Stimulated activated CD4-positive, alpha-beta T cell treated with anti-CD3 and anti-CD28 coated beads, Interleukin-2, amount 100 ng/mL, for 4 hours (primary cell): ENCODE results near the gene SSH3.
"Not testable (repeated sequence)": the region's sequence is repeated elsewhere in the genome, so short reads cannot be mapped to it uniquely, and the experiment has no call there.

Experiments
- DNase-seq: peaks from one replicate; pipeline ENCODE4 v3.0.0-alpha.2; 2020; ENCODE audit warnings: low read depth

SSH3 gene

GRCh38 chr11:67312187-67313021 is 9.1 kb downstream of the SSH3 start:
- DNase-seq = peak; percentile 49

GRCh38 chr11:67313125-67313890 is 10.0 kb downstream of the SSH3 start:
- no peak for DNase-seq

- DNase-seq = no peak
Observed at GRCh38 chr11:67314218-67314617, 10.9 kb downstream of the SSH3 start.

GRCh38 chr11:67315325-67315909 is 12.1 kb downstream of the SSH3 start:
- no peak for DNase-seq

- no peak for DNase-seq
Observed at GRCh38 chr11:67316882-67317204, 13.5 kb downstream of the SSH3 start.

GRCh38 chr11:67317205-67317887 is 14.0 kb downstream of the SSH3 start:
- DNase-seq = peak; percentile 98

GRCh38 chr11:67317888-67318555 is 14.7 kb downstream of the SSH3 start:
- no peak for DNase-seq

GRCh38 chr11:67318876-67319275 is 15.5 kb downstream of the SSH3 start:
- DNase-seq = not testable (repeated sequence)

- DNase-seq = no peak
Observed at GRCh38 chr11:67320011-67320410, 16.7 kb downstream of the SSH3 start.

- DNase-seq = no peak
Observed at GRCh38 chr11:67320691-67321090, 17.4 kb downstream of the SSH3 start.

- DNase-seq = no peak
Observed at GRCh38 chr11:67321313-67321871, 18.1 kb downstream of the SSH3 start.

- no peak for DNase-seq
Observed at GRCh38 chr11:67322049-67322448, 18.7 kb downstream of the SSH3 start.

- DNase-seq = no peak
Observed at GRCh38 chr11:67323526-67323925, 20.2 kb downstream of the SSH3 start.

- no peak for DNase-seq
Observed at GRCh38 chr11:67332081-67332691, 28.9 kb downstream of the SSH3 start.

- no peak for DNase-seq
Observed at GRCh38 chr11:67337257-67337656, 33.9 kb downstream of the SSH3 start.

GRCh38 chr11:67344264-67344663 is 40.9 kb downstream of the SSH3 start:
- DNase-seq = no peak

GRCh38 chr11:67345247-67345919 is 42.1 kb downstream of the SSH3 start:
- no peak for DNase-seq

- no peak for DNase-seq
Observed at GRCh38 chr11:67345920-67346819, 42.8 kb downstream of the SSH3 start.

- no peak for DNase-seq
Observed at GRCh38 chr11:67347964-67348749, 44.8 kb downstream of the SSH3 start.
